T47D (cell line): ENCODE measurements around the gene MED10.

Experiments
- DNase-seq, 2 experiments: peaks; one replicate each; pipeline versions ENCODE4 v3.0.0 to v3.0.0-alpha.2; 2011 to 2012; ENCODE audit warnings: low read depth in 1 of 2, low spot score in 1 of 2
- JUND ChIP-seq: IDR thresholded peaks from 2 replicates; pipeline ENCODE4 v1.6.1; 2012; ENCODE audit warnings: low read depth
- in situ Hi-C: cut with HindIII; loops from 2 replicates; pipeline ENCODE4 v1.10.0; 2016; ENCODE audit warnings: low sequenced_read_pairs, low pct_unique_long_range_greater_than_20kb

Gene MED10

DNA sequence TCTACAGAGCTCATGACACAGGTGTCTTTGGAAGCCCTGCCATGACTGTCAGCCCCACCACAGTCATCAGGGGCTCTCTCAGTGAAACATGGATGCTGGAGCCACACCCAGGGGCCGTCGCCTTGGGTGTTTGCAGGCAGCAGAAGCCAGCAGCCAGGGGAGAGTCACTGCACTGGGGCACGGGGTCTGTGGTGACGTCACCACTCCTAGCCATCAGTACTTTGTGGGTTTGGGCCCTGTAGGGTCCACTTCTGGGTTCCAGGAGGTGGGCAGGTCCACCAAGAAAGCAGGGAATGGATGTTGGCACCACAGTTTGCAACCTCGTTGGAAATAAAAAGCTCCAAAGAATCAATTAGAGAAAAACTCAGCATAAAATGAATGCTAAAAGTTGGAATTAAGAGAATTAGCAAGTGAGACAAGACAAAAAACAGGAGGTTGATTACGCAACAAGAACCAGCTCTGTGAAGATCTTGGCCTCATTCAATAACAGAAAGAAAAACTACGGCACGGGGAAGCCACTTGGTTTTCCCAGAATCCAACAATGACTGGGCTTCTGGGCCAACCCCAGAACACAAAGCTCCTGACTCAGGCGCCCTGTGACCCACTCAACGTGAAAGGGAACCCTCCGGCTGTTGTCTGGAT lies 34.3 kb downstream of the MED10 start:
- no peak for DNase-seq
- in situ Hi-C loops: no loop called here
- TF ChIP-seq JUND: no peak

DNA sequence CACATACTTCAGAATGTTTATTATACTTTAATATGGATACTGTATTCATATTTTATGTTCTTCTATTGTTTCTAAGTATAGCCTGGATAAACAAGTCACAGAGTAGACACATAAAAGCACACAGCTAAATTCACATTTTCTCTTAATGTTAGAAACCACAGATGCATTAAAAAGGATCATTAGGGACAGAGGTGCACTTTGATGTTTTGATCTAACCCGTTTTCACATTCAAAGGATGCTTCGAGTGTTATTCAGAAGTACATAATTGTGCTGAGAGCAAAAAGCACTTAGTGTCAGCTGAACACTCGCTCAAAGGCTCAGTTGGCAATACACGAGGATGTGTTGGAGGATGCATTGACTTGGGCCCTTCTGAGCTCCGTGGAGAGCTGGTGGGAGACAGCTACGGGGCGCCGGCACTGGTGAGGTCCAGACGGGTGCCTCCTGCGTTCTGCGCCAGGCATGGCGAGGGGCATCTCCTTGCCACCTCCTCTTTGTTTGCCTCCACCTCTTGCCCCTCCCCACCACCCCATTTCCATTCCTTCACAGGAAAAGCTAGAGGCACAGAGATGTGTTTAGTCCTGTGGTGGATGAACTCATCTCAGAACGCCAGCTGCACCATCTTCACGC lies 35.5 kb downstream of the MED10 start:
- in situ Hi-C loops: no loop called here
- no peak for DNase-seq
- no peak for TF ChIP-seq JUND

DNA sequence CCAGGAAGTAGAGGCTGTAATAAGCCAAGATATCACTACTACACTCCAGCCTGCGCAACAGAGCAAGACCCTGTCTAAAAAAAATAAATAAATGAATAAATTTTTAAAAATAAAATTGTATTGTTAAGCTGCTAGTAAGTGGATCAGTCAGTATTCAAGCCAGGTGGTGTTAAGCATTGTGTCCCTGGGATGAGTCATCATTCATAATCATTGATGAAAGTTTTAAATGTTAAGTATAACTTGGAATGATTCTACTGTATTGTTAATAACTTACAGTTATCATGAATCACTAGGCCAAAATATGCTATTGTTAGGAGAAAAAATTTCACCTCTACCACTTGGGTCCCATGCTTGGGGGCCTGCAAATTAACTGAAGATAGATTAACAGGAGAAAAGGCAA lies 38.2 kb downstream of the MED10 start:
- no peak for DNase-seq
- TF ChIP-seq JUND: no peak
- in situ Hi-C loops: no loop called here

DNA sequence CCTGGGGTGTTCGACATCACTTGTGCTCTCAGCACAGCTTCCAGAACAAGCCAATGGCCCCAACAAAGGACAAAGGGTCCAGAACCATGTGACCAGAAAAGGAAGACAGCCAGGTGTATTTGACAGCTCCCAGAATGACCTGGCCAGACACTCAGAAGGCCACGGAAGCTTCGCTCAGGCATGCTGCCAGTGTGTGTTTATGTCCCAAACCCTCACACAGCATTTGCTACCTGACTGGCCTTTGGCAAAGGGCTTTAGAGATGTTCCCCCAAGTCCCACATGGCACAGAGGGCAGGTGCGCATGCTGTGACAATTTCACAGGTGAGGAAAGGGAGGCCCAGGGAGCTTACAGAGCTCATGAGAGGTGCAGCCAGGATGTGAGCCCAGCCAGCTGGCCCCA lies 39.5 kb downstream of the MED10 start:
- DNase-seq: no peak
- TF ChIP-seq JUND: no peak
- in situ Hi-C loops: no loop called here

DNA sequence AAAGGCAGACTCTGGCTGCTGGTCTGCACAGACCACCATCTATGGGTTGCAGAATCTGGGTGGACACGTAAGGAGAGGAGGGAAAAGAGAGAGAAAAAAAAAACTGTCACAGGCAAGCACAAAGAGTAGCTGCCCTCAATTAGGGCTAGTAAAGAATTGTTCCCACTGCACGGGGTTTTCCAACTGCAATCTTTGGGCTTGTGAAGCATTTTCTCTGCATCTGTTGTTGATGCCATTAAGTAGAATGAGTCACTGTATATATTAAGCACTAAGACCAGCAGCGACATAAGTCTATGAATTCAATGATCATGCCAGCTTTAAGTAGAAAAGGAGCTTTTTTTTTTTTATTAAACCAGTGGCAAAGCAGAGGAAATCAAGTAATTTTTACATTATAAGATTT lies 40.2 kb downstream of the MED10 start:
- DNase-seq: no peak
- no peak for TF ChIP-seq JUND
- in situ Hi-C loops: no loop called here

DNA sequence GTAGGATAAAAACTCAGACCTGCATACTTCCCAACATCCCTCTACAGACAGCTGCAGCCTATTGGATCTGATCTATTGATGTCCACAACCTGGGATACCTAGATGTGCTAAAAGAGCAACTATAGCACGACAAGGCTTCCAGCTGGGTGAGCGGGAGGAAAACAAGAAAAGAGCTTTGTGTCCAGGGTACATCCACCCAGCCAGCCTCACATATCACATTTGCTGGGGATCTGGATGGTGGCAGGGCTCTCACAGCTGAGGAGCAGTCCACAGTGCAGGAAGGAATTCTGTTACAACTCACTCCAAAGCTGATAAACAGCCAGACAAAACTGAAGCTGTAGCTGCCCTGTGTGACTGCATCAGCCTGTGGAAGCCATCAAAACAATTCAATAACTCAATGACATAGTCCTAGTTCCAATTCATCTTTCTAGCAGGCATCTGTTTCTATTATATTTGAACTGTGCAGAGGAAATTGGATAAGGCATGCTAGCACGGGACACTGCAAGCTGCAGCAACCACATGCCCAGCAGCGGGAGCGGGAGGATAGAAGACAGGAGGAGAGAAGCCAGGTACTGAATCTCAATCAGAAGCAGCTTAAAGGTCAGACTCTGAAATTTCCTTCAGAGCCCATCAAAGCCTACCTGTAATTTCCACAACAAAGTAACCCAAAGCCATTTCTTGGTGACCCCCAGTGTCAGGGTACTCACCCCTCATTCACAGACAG lies 45.0 kb downstream of the MED10 start:
- in situ Hi-C loops: no loop called here
- DNase-seq: no peak
- no peak for TF ChIP-seq JUND

DNA sequence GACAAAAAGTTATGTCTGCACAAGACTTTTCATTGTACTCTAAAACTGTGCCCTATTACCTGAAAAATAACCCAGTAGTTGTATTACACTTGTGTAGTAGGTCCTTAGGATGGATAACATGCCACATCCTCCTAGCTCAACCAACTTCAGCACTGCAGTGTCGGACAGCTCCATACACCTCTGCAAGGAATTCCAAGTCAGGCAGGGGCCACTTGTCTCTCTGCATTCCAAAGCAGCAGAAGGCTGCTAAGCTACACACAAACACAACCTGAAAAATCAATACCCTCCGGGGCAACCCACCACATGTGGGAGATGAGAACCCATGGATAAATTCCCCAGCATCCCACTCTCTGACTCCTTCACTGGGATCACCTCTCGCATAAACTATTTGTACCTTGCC lies 50.2 kb downstream of the MED10 start:
- DNase-seq: peak; percentile 67 to 86
- in situ Hi-C loops: no loop called here
- TF ChIP-seq JUND: no peak

DNA sequence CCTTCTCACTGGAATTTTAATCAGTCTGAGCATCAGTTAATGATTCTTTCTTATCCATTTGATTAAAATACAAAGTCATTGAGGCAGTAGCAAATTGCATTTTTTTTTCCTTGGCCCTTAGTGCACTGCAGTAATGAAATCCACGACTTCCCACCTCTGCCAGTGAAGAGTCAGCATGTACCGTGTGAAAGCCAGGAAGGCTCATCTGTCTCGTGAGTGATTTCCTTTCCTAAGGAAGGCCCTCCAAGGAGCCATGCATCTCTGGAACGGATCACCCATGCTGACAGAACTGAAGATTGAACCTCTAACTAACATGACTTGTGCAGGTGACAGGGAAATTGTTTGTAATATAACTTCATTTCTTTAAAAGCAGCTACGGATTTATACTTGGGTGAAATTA lies 51.6 kb downstream of the MED10 start:
- TF ChIP-seq JUND: no peak
- no peak for DNase-seq
- in situ Hi-C loops: no loop called here

DNA sequence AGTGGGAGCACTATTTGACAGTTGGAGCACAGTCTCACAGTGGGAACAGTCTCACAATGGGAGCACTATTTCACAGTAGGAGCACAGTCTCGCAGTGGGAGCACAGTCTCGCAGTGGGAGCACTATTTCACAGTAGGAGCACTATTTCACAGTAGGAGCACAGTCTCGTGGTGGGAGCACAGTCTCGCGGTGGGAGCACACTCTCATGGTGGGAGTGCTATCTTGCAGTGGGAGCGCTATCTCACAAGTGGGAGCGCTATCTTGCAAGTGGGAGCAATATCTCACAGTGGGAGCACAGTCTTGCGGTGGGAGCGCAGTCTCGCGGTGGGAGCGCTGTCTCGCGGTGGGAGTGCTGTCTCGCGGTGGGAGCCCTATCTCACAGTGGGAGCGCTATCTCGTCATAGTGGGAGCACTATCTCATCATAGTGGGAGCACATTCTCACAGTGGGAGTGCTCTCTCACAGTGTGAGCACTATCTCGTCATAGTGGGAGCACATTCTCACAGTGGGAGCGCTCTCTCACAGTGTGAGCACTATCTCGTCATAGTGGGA lies 56.1 kb downstream of the MED10 start:
- no peak for DNase-seq
- TF ChIP-seq JUND: no peak
- in situ Hi-C loops: no loop called here
